Measurements from ENCODE around the gene SPAG4. TPM values are rescaled to one million over a fixed set of nuclear protein-coding genes. Genes with fewer than 3 reads are reported as not detected.

SPAG4 gene
- total RNA-seq, 1 donor from 2014 or later: 1.9 TPM

DNA sequence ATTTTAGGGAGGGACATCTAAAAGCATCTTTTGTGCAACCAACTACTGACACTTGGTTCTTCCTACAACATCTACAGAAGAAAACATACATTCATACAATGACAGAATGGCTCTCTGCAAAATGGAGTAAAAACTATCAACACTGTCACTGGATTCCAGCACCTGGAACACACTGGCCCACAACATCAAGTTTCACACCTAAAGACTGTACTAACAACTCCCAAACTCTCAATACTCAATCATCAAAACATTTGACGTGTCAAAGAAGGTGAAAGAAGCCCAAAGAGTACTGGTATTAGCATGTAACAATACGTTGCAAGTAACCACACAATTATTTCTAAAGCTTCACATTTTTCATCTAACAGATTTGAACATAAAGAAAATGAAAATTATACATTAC is 46.9 kb downstream of the SPAG4 start:
- no peaks in the 10 kb centered on the region for H3K9me3 Mint-ChIP-seq (ENCODE audit: unreplicated experiment)
- H3K4me3 Mint-ChIP-seq (ENCODE audit: unreplicated experiment): peak overlapping the region; percentile 92
- TF ChIP-seq, protein P1, sequence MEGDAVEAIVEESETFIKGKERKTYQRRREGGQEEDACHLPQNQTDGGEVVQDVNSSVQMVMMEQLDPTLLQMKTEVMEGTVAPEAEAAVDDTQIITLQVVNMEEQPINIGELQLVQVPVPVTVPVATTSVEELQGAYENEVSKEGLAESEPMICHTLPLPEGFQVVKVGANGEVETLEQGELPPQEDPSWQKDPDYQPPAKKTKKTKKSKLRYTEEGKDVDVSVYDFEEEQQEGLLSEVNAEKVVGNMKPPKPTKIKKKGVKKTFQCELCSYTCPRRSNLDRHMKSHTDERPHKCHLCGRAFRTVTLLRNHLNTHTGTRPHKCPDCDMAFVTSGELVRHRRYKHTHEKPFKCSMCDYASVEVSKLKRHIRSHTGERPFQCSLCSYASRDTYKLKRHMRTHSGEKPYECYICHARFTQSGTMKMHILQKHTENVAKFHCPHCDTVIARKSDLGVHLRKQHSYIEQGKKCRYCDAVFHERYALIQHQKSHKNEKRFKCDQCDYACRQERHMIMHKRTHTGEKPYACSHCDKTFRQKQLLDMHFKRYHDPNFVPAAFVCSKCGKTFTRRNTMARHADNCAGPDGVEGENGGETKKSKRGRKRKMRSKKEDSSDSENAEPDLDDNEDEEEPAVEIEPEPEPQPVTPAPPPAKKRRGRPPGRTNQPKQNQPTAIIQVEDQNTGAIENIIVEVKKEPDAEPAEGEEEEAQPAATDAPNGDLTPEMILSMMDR (IDR thresholded peaks at IDR 0.05): no peak
- H3K36me3 Mint-ChIP-seq (ENCODE audit: unreplicated experiment): no peaks in the 10 kb centered on the region
- no peak for DNase-seq (ENCODE audit: extremely low spot score, unreplicated experiment)
- H3K27ac Mint-ChIP-seq (ENCODE audit: unreplicated experiment): peak overlapping the region; percentile 99
- peaks cover 58% of the 10 kb centered on the region for H3K4me1 Mint-ChIP-seq (ENCODE audit: unreplicated experiment)
- no peaks in the 10 kb centered on the region for H3K27me3 Mint-ChIP-seq (ENCODE audit: unreplicated experiment)

DNA sequence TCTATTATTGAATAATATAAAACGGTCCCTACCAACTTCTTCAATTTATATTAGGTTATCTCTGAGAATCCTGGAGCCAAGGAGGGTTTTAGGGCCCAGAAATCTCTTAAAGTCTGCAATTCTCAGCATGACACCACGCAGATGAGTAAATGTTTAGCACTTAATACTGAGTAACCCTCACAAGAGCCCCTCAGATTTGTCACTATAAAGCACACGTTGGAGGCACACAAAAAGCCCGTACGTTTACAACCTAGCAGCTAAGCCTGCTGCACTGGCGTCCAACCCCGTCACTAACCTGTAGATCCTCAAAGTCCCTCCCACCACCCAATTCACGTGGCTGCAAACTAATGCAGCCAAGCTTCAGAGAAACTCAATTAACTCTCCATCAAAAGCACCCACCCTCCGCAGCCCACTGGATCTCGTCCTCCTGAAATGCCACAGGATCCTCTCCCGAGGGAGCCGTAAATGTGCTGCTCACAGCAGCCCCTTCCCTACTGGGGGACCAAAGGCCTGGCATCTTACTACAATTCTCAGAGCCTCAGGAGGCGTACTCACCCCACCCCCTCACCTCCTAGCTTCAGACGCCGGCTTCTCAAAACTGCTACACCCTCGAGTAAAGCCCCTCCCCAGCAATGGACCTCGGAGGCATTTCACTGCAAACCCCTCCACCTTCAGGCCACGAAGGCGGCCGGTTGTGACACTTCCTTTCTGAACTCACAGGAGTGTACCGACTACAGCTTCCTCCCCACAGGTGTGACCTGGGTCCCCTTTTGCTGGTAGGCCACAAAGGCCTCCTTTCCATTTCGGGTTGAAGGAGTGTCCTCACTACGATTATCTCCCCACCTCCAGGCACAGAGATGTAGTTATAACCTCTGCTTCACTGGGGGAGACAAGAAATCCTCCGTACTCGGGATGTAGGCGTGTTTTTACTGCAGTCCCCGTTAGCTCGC is 48.2 kb downstream of the SPAG4 start:
- TF ChIP-seq, protein P1 (IDR thresholded peaks at IDR 0.05): no peak
- H3K27ac Mint-ChIP-seq (ENCODE audit: unreplicated experiment): peak overlapping the region; percentile 99

DNA sequence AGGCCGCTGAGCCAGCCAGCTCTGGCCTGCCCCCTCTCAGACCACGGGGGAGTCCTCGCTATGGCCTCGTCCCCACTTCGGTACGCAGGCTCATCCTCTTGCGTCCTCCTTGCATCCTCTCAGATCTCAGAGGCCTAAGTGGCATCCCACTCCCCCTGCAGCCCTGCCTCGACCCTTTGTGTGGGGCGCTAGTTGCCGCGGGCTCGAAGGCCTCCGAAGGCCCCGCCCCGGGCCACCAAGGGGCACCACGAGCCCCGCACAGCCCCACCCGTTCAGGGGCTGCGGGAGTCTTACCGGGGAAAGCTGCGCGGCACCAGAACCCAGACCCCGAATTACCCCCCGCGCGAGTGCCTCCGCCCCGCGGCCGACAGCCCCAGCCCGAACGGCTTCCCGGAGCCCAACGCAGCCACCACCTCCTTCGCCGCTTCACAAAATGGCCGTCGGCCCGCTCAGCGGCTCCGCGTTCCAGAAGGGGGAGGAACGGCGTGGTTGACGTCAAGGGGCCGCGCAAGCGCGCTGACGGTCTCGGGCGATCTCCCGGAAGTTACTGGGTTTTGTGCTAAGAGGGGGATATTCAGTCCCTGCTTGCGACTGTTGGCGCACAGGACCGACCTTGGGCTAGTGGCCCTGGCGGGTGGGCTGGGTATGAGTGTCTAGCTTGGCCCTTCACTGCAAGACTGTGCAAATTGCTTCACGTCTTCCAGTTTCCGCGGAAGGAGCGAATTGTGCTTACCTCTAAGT is 49.0 kb downstream of the SPAG4 start, which contains the start of the genes CPNE1 and RBM12:
Gene CPNE1 (minus strand): TSS at position 435 of the 741 bp plus-strand sequence. CDS start 31,977 bp downstream, outside the sequence.
Gene RBM12 (minus strand): TSS at position 435 of the 741 bp plus-strand sequence. CDS start 9,578 bp downstream, outside the sequence.
- DNase-seq (ENCODE audit: extremely low spot score, unreplicated experiment): peak; percentile 97
- Mint-ChIP-seq H3K9me3 (ENCODE audit: unreplicated experiment) (no peaks in the 10 kb centered on the region), H3K36me3 (ENCODE audit: unreplicated experiment) (peaks cover 15% of the 10 kb centered on the region), H3K27me3 (ENCODE audit: unreplicated experiment) (no peaks in the 10 kb centered on the region), H3K27ac (ENCODE audit: unreplicated experiment) (peak within 1 kb of the TSS; percentile 99), H3K4me3 (ENCODE audit: unreplicated experiment) (peak within 1 kb of the TSS; percentile 92), H3K4me1 (ENCODE audit: unreplicated experiment) (peaks cover 46% of the 10 kb centered on the region)
- TF ChIP-seq, protein P1 (IDR thresholded peaks at IDR 0.05): peak; percentile 11

More for the DNA sequence above, 48.2 kb downstream of the SPAG4 start:
- Mint-ChIP-seq H3K4me3 (ENCODE audit: unreplicated experiment) (peak overlapping the region; percentile 92), H3K27me3 (ENCODE audit: unreplicated experiment) (no peaks in the 10 kb centered on the region), H3K4me1 (ENCODE audit: unreplicated experiment) (peaks cover 53% of the 10 kb centered on the region), H3K9me3 (ENCODE audit: unreplicated experiment) (no peaks in the 10 kb centered on the region), H3K36me3 (ENCODE audit: unreplicated experiment) (peaks cover 8% of the 10 kb centered on the region)
- peak; percentile 63 for DNase-seq (ENCODE audit: extremely low spot score, unreplicated experiment)

DNA sequence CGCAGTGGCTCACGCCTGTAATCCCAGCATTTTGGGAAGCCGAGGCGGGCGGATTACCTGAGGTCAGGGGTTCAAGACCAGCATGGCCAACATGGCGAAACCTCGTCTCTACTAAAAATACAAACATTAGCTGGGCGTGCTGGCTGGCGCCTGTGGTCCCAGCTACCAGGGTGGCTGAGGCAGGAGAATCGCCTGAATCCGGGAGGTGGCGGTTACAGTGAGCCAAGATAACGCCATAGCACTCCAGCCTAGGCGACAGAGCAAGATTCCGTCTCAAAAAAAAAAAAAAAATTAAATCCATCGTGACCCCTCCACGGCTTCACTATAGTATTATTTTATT is 50.3 kb downstream of the SPAG4 start:
- Mint-ChIP-seq H3K9me3 (ENCODE audit: unreplicated experiment) (no peaks in the 10 kb centered on the region), H3K4me3 (ENCODE audit: unreplicated experiment) (no peak overlapping the region), H3K27me3 (ENCODE audit: unreplicated experiment) (no peaks in the 10 kb centered on the region), H3K4me1 (ENCODE audit: unreplicated experiment) (peaks cover 34% of the 10 kb centered on the region), H3K27ac (ENCODE audit: unreplicated experiment) (peak overlapping the region; percentile 27), H3K36me3 (ENCODE audit: unreplicated experiment) (peaks cover 27% of the 10 kb centered on the region)
- DNase-seq (ENCODE audit: extremely low spot score, unreplicated experiment): peak; percentile 53
- TF ChIP-seq, protein P1 (IDR thresholded peaks at IDR 0.05): no peak

All from osteocyte (in vitro differentiated cells).